ENCODE measurements around the gene TRAF3IP3.

DNA sequence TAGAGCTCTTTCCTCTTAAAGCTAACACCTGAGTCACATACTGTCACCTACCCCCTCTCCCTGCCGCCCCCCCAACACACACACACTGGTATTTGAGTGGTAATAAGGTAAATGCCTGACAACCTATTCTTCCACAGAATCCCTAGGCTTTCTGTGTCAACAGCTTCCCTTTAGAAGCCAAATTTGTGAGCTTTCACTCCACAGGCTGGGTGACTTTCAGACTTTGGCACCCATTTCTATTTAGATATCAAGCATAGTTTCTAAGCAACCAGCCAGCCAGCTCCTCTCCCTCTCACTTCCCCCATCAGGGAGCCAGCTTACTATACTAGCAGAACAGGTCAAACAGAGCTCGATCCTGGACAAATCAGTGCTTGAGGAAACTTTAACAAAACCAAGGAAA is 31.7 kb downstream of the TRAF3IP3 start:
- TF ChIP-seq HOXB5 (CRISPR knock-in tag; IDR thresholded peaks at IDR 0.05) (no peak), POLR2A (IDR thresholded peaks at IDR 0.05; ENCODE audit: low read length) (no peak), CEBPB (IDR thresholded peaks at IDR 0.05) (no peak), CTCF (IDR thresholded peaks at IDR 0.05) (no peak), RNF2 (IDR thresholded peaks at IDR 0.05; ENCODE audit: borderline replicate concordance, low read depth) (no peak), POLR2AphosphoS2 (conservative IDR thresholded peaks at IDR 0.05; ENCODE audit: low read length) (no peak), MAZ (IDR thresholded peaks at IDR 0.05; ENCODE audit: borderline replicate concordance, low read depth, low read length) (no peak), RCOR1 (IDR thresholded peaks at IDR 0.05; ENCODE audit: low read depth, low read length) (no peak), PBX3 (IDR thresholded peaks at IDR 0.05) (no peak), BCL3 (IDR thresholded peaks at IDR 0.05) (no peak), EP300 (IDR thresholded peaks at IDR 0.05) (no peak)
- TF ChIP-seq, protein P1, sequence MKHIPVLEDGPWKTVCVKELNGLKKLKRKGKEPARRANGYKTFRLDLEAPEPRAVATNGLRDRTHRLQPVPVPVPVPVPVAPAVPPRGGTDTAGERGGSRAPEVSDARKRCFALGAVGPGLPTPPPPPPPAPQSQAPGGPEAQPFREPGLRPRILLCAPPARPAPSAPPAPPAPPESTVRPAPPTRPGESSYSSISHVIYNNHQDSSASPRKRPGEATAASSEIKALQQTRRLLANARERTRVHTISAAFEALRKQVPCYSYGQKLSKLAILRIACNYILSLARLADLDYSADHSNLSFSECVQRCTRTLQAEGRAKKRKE (CRISPR knock-in tag; IDR thresholded peaks at IDR 0.05; ENCODE audit: low read depth), result no peak

Data from A549 (cell line).